ENCODE results near the gene UBLCP1. TPM values are rescaled to one million over a fixed set of nuclear protein-coding genes. Genes with fewer than 3 reads are reported as not detected.
"Not testable (repeated sequence)": the region's sequence is repeated elsewhere in the genome, so short reads cannot be mapped to it uniquely, and the experiment has no call there.

Gene UBLCP1
- polyA plus RNA-seq, 3 donors = 38.4 to 55.0 (median 42.7) TPM

GRCh38 chr5:159301466-159301865 lies 38.4 kb downstream of the UBLCP1 start:
- DNase-seq (ENCODE audit: extremely low read depth in 1 of 11, low read depth in 9 of 11, low spot score in 4 of 11) = no peak

GRCh38 chr5:159301929-159302860 lies 39.1 kb downstream of the UBLCP1 start:
- not testable (repeated sequence) for DNase-seq (ENCODE audit: extremely low read depth in 1 of 11, low read depth in 9 of 11, low spot score in 4 of 11)

GRCh38 chr5:159303286-159303685 lies 40.2 kb downstream of the UBLCP1 start:
- no peak for DNase-seq (ENCODE audit: extremely low read depth in 1 of 11, low read depth in 9 of 11, low spot score in 4 of 11)

- no peak for DNase-seq (ENCODE audit: extremely low read depth in 1 of 11, low read depth in 9 of 11, low spot score in 4 of 11)
Observed at GRCh38 chr5:159304961-159305595, 42.0 kb downstream of the UBLCP1 start.

GRCh38 chr5:159309689-159310433 lies 46.8 kb downstream of the UBLCP1 start:
- DNase-seq (ENCODE audit: extremely low read depth in 1 of 11, low read depth in 9 of 11, low spot score in 4 of 11) = no peak

- DNase-seq (ENCODE audit: extremely low read depth in 1 of 11, low read depth in 9 of 11, low spot score in 4 of 11) = peak in 4 of 11 donors; percentile 18 to 42 (median 26)
Observed at GRCh38 chr5:159310511-159310910, 47.4 kb downstream of the UBLCP1 start.

- no peak for DNase-seq (ENCODE audit: extremely low read depth in 1 of 11, low read depth in 9 of 11, low spot score in 4 of 11)
Observed at GRCh38 chr5:159311063-159311462, 48.0 kb downstream of the UBLCP1 start.

GRCh38 chr5:159313197-159313596 lies 50.1 kb downstream of the UBLCP1 start:
- DNase-seq (ENCODE audit: extremely low read depth in 1 of 11, low read depth in 9 of 11, low spot score in 4 of 11) = no peak

- peak in 3 of 11 donors; percentile 16 to 52 (median 23) for DNase-seq (ENCODE audit: extremely low read depth in 1 of 11, low read depth in 9 of 11, low spot score in 4 of 11)
Observed at GRCh38 chr5:159316519-159317383, 53.7 kb downstream of the UBLCP1 start.

- no peak for DNase-seq (ENCODE audit: extremely low read depth in 1 of 11, low read depth in 9 of 11, low spot score in 4 of 11)
Observed at GRCh38 chr5:159317849-159318248, 54.8 kb downstream of the UBLCP1 start.

GRCh38 chr5:159318448-159318847 lies 55.4 kb downstream of the UBLCP1 start:
- DNase-seq (ENCODE audit: extremely low read depth in 1 of 11, low read depth in 9 of 11, low spot score in 4 of 11) = no peak

- no peak for DNase-seq (ENCODE audit: extremely low read depth in 1 of 11, low read depth in 9 of 11, low spot score in 4 of 11)
Observed at GRCh38 chr5:159319363-159319762, 56.3 kb downstream of the UBLCP1 start.

- DNase-seq (ENCODE audit: extremely low read depth in 1 of 11, low read depth in 9 of 11, low spot score in 4 of 11) = no peak
Observed at GRCh38 chr5:159319832-159320231, 56.7 kb downstream of the UBLCP1 start.

GRCh38 chr5:159322180-159322579 lies 59.1 kb downstream of the UBLCP1 start:
- no peak for DNase-seq (ENCODE audit: extremely low read depth in 1 of 11, low read depth in 9 of 11, low spot score in 4 of 11)

GRCh38 chr5:159324102-159324755 lies 61.1 kb downstream of the UBLCP1 start:
- DNase-seq (ENCODE audit: extremely low read depth in 1 of 11, low read depth in 9 of 11, low spot score in 4 of 11) = no peak

- no peak for DNase-seq (ENCODE audit: extremely low read depth in 1 of 11, low read depth in 9 of 11, low spot score in 4 of 11)
Observed at GRCh38 chr5:159324986-159325385, 61.9 kb downstream of the UBLCP1 start.

- no peak for DNase-seq (ENCODE audit: extremely low read depth in 1 of 11, low read depth in 9 of 11, low spot score in 4 of 11)
Observed at GRCh38 chr5:159330131-159330800, 67.2 kb downstream of the UBLCP1 start, which contains the start of gene IL12B. IL12B (minus strand) TSS chr5:159330487; CDS start chr5:159326782, 3,705 bp downstream.

Measured in renal cortex interstitium (tissue), 11 donors.